Sciatic nerve (tissue), 2 donors: ENCODE measurements around the gene LPCAT1. TPM values are rescaled to one million over a fixed set of nuclear protein-coding genes. Genes with fewer than 3 reads are reported as not detected.
"Not testable (repeated sequence)": the region's sequence is repeated elsewhere in the genome, so short reads cannot be mapped to it uniquely, and the experiment has no call there.

Source experiments
- ATAC-seq: fragments of 200-7000 bp; cut with Tn5 transposase; one replicate; pipeline ENCODE4 v1.9.1; 2020; ENCODE audit warnings: mild to moderate bottlenecking, moderate library complexity
- DNase-seq: peaks from one replicate; pipeline ENCODE4 v3.0.0-alpha.2; 2020; ENCODE audit warnings: low spot score
- intact Hi-C: fragments of 100-400 bp; cut with DNase I; formaldehyde crosslinking; loops from one replicate; pipeline ENCODE4 v1.14.2; 2022
- total RNA-seq: library from RNA; stranded (reverse); fragmentation: NEBNext Ultra II Directional; extraction: Animal tissue kit (Norgen Biotek cat#: 25700); gene quantifications from one replicate; pipeline ENCODE4 v1.2.1, GENCODE V29; 2021
- donor health status: DM: no; HTN: no; CAD: no.
- donor health status: DM: no; HTN: no; CAD: no.

Gene LPCAT1
- total RNA-seq, 1 donor from 2014 or later, result 44.4 TPM

GRCh38 chr5:1526681-1527131 lies 2.9 kb upstream of the LPCAT1 start:
- ATAC-seq (no peak), DNase-seq (peak; percentile 30)
- intact Hi-C loops, result no loop called here

DNA sequence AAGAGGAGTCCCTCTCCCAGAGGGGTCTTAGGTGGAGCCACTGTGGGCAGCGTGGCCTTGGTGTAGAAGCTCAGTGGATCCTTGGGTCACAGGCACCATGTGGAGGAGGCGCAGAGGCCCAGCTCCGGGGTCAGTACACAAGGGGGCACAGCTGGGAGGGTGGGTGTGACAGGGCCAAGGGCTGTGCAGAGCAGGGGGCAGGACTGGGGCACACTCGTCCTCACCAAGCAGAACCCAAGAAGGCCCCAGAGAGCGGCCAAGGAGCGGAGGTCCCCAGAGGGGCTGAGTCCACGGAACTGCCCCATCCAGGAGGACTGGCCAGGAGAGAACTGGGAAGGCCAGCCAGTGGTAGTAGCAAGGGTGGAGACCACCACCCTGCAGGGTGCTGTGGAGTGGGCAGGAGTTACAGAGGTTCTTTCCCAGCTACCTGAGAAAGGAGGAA lies 2.5 kb upstream of the LPCAT1 start:
- peak; percentile 40 for DNase-seq
- no peak for ATAC-seq
- intact Hi-C loops, result no loop called here

GRCh38 chr5:1525624-1526189 lies 1.9 kb upstream of the LPCAT1 start:
- DNase-seq (peak; percentile 47), ATAC-seq (no peak)
- intact Hi-C loops, result no loop called here

DNA sequence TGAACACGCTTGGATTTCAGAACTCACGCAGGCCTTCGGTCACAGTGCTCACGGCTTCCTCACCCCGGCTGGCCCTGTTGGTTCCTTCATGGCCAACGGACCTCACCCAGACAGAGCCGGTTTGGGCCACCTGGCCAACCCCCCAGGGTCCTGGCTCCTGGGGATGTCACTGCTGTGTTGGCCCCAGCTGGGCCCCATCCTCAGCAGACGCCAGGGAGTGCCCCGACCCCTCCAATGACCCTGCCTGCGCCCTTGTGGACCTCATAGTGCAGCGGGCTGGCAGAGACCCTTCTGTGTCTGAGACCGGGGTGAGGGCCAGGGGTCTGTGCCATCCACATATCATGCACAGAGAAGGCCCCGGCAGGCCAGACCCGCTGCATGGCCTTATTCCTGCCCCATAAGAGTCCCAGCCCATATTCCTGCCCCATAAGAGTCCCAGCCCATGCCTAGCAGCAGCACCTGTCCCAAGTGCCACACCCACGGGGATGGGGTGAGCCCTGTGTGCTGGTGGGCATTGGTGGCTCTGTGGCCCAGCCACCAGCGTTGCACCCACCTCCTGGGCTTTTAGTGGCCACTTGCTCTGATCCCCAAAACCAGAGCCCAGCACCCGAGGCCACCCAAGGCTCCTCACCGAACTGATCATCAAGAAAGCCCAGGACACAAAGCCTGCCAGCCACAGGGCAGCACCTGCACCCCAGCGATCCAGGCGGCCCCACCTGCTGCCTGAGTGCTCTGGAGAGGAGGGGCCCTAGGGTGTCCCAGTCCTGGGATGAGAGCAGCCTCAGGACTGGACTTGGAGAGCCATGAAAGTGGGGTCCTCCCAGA lies 1.3 kb upstream of the LPCAT1 start:
- ATAC-seq (peak; percentile 16), DNase-seq (peak; percentile 59)
- intact Hi-C loops, result no loop called here

- peak; percentile 51 for ATAC-seq
Observed at GRCh38 chr5:1524481-1524798, 680 bp upstream of the LPCAT1 start.

DNA sequence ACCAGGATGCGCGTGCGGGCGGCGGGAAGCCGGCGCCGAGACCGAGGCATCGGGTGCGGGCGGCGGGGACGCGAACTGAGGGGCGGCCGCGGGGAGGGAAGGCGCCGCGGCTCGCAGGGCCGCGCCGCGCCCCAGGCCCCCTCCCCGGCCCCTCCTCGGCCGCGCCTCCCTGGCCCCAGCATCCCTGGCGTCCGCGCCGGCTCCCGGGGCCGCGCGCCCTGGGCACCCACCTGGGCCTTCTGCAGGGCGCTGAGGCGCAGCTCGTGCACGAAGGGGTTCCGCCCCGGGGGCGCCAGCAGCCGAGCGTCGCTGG lies 324 bp downstream of the LPCAT1 start:
- DNase-seq (peak; percentile 55), ATAC-seq (no peak)
- intact Hi-C loops, result no loop called here

More at GRCh38 chr5:1524481-1524798, 680 bp upstream of the LPCAT1 start:
- no peak for DNase-seq
- intact Hi-C loops, result no loop called here

DNA sequence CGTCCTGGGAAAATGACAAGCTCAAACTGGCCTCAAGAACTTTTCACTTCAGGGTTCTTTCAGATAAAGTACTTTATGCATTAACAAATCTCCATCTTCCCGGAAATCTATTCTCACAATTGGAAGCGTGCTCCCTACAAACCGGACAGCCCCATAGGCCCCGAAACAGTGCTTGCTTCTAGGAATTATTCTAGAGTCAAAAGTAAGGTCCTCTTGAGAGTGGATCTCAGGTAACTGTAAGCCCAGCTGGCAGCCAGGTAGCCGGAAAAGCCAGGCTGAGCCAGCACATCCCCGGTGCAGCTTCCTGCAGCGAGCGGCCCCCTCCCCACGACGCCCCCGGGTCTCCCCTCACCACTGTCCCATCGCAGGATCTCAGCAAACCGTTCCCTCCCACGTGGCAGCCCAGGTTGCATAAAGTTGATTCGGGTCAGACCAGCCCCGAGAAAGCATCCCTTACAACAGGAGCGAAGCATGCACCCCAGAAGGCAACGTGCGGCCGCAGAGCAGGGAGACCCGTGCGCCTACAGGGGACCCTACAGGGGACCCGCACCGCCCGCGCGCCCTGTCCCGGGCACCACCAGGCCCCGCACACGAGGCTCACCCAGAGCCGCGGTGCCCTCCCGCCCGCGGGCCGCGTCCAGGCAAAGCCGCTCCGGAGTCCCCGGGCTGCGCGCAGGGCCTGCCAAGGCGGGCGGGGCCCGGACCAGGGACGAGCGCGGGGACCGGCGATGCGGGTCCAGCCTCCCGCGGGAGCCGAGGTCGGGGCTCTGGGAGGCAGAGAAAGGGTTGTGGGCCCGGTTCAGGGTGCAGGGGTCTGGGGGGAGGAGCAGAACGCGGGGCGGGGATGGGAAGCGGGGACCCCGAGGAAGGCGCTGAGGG lies 920 bp downstream of the LPCAT1 start:
- ATAC-seq, result no peak
- intact Hi-C loops, result no loop called here
- DNase-seq, result peak; percentile 58

DNA sequence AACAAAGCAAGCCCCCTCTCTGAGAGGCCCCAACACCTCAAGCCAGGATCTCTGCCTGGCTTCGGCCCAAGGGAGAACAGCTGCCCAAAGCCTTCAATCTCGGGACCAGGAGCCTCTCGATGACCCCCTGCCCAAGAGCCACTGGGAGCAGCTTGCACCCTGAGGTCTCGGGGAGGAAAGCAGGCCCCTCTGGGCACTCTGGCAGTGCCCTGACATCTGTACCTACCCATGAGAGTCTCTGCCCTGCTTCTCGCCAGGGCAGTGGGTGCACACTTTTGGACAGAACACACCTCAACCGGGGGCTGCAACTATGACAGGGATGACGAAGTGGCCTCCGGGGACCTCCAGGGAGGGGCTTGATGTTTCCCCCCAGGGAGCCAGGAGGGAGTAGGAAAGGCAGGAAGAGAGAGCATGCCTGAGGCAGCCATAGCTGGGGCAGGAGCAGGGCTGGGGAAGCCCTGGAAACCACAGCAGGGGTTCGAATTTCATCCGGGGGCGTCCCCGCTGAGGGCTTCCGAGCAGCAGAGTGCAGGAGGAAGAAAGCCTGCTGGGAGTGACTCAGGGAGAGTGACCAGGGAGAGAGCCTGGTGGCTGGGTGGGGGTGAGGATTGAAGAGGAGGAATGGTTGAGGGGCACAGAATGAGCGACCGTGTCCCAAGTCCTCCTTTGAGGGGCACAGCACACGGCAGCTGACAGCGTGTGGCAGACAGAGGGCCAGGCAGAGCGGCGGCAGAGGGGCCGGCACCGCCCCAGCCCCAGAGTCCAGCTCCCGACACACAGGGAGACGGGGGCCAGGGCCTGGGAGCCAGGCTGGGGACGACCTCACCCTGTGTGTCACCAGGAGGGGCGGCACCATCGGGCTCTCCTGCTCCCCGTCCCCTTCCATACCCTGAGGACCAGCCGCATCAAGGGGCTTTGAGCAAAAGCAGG lies 1.8 kb downstream of the LPCAT1 start:
- ATAC-seq (no peak), DNase-seq (peak; percentile 55)
- intact Hi-C loops, result no loop called here

- intact Hi-C loops, result no loop called here
- DNase-seq, result no peak
Observed at GRCh38 chr5:1520791-1521453, 2.8 kb downstream of the LPCAT1 start.

GRCh38 chr5:1519631-1520210 lies 4.0 kb downstream of the LPCAT1 start:
- intact Hi-C loops, result no loop called here

More at GRCh38 chr5:1520791-1521453, 2.8 kb downstream of the LPCAT1 start:
- ATAC-seq, result no peak

GRCh38 chr5:1517838-1518237 lies 5.9 kb downstream of the LPCAT1 start:
- ATAC-seq (no peak), DNase-seq (peak; percentile 57)
- intact Hi-C loops, result no loop called here

More at GRCh38 chr5:1519631-1520210, 4.0 kb downstream of the LPCAT1 start:
- ATAC-seq (no peak), DNase-seq (peak; percentile 43)

- intact Hi-C loops, result no loop called here
- ATAC-seq (no peak), DNase-seq (peak; percentile 55)
Observed at GRCh38 chr5:1516615-1517601, 6.9 kb downstream of the LPCAT1 start.

DNA sequence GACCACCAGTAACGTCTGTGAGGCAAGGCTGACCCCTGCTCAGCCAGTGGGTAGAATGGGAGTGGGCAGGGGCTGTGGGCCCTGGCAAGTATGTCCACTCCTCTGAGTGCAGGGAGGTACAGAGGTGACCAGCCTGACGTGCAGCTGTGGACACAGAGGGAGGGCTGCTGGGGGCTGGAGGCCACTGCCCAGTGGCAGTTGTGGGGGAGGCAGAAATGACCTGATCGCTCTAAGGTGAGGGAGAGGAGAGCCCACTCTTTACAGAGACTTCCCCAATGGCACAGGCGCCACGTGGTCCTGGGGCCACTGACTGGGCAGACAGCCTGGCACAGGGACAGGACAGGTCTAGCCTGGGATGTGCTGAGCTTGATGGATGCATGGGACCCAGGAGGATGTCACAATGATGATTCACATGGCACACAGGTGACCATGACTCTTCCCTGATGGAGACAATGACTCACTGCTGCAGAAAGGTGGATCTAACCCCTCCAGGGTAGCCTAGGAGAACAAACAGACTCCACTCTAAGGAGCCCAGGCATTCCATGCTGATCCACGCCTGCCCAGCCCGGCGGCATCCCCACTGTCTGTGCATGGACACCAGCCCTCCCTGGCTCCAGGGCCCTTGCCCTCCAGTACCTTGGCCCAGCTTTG lies 7.7 kb downstream of the LPCAT1 start:
- DNase-seq (peak; percentile 42), ATAC-seq (no peak)
- intact Hi-C loops, result no loop called here

DNA sequence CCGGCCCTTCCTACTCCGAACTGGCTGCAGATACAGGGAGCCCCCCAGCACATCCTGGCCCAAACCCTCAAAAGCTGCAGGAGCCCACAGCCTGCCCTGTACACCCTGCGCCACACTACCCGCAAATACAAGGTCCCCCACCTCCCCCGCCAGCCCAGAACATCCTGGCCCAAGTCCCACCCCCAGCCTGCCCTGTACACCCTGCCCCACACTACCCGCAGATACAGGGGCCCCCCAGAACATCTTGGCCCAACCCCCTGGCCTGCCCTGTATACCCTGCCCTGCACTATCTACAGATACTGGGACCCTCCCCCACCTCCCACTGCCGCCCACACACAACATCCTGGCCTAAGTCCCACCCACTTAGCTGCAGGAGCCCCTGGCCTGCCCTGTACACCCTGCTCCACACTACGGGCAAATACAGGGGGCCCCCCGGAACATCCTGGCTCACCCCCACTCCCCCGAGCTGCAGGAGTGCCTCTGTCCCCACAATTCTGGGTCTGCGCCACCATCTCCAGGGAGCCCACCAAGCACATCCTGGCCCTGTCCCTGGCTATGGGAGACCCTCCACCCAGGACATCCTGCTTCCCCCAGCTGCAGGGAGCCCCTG lies 8.3 kb downstream of the LPCAT1 start:
- intact Hi-C loops, result no loop called here
- peak; percentile 44 for DNase-seq
- no peak for ATAC-seq

DNA sequence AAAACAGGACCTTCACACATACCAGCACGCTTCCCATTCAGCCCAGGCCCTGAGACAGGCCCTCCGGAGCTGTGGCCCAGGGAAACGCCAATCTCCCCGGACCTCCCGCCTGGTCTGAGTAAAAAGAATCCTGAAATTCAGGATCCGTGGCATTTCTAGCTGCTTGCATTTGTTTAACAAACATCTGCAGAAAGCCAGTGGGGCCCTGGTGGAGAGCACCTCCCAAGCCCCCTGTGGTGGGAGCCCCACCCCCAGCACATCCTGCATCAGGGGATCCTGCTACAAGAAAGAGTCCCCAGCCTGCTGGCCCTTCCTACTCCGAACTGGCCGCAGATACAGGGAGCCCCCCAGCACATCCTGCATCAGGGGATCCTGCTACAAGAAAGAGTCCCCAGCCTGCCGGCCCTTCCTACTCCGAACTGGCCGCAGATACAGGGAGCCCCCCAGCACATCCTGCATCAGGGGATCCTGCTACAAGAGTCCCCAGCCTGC lies 8.9 kb downstream of the LPCAT1 start:
- ATAC-seq, intact Hi-C loops: not testable (repeated sequence)
- peak; percentile 41 for DNase-seq
